Caco-2 (cell line): Measurements from ENCODE around the gene ANKRD27. TPM values are rescaled to one million over a fixed set of nuclear protein-coding genes. Genes with fewer than 3 reads are reported as not detected.

Experiments
- BruUV-seq: library from RNA; stranded (reverse); fragments of 400-500 nt; replicated peaks from 2 replicates; lab custom pipeline; 2021; lab: Mats Ljungman, UMichigan
- CTCF ChIA-PET: fragments of 300-600 bp; sonication (Branson Sonifier 250); formaldehyde crosslinking; loops from one replicate; lab custom pipeline; 2022; ENCODE audit warnings: antibody characterized with exemption; lab: Charles Lee
- POLR2A ChIA-PET: fragments of 300-600 bp; sonication (Branson Sonifier 250); formaldehyde crosslinking; loops from one replicate; lab custom pipeline; 2022; ENCODE audit warnings: antibody characterized with exemption; lab: Charles Lee
- DNase-seq, 2 experiments: peaks; one replicate each; pipeline versions ENCODE4 v3.0.0 to v3.0.0-alpha.2; 2020 to 2022
- H3K27me3 ChIP-seq: replicated peaks from 2 replicates; pipeline ENCODE4 v1.6.0; 2011; ENCODE audit warnings: low read length; ENCODE audit not compliant: control insufficient read depth, insufficient read depth
- H3K36me3 ChIP-seq: 2 replicates; pipeline ENCODE4 v1.5.1; 2011; ENCODE audit warnings: low read length; ENCODE audit not compliant: control insufficient read depth, insufficient read depth
- H3K4me1 ChIP-seq: fragments of 250-450 bp; sonication (Bioruptor Pico); 2 replicates; pipeline ENCODE4 v1.5.1; 2020; ENCODE audit warnings: mild to moderate bottlenecking
- H3K4me3 ChIP-seq: 2 replicates; pipeline ENCODE4 v1.5.1; 2011; ENCODE audit warnings: low read depth, mild to moderate bottlenecking, control low read depth, low read length
- H3K9me3 ChIP-seq: fragments of 250-450 bp; sonication (Bioruptor Pico); 2 replicates; pipeline ENCODE4 v1.5.1; 2020; ENCODE audit warnings: mild to moderate bottlenecking, moderate library complexity
- H3K27ac Mint-ChIP-seq: one replicate; pipeline ENCODE4 v1.8.0; 2022; ENCODE audit warnings: mixed read lengths; ENCODE audit not compliant: unreplicated experiment
- H3K27me3 Mint-ChIP-seq: one replicate; pipeline ENCODE4 v1.8.0; 2022; ENCODE audit warnings: mixed read lengths; ENCODE audit not compliant: insufficient read depth, unreplicated experiment
- H3K36me3 Mint-ChIP-seq: one replicate; pipeline ENCODE4 v1.8.0; 2022; ENCODE audit warnings: mild to moderate bottlenecking, mixed read lengths; ENCODE audit not compliant: insufficient read depth, unreplicated experiment
- H3K4me1 Mint-ChIP-seq: one replicate; pipeline ENCODE4 v1.8.0; 2022; ENCODE audit warnings: low read depth, mixed read lengths; ENCODE audit not compliant: unreplicated experiment
- H3K4me3 Mint-ChIP-seq: one replicate; pipeline ENCODE4 v1.8.0; 2022; ENCODE audit warnings: mild to moderate bottlenecking, moderate library complexity, mixed read lengths; ENCODE audit not compliant: unreplicated experiment
- H3K9me3 Mint-ChIP-seq: one replicate; pipeline ENCODE4 v1.8.0; 2022; ENCODE audit warnings: mixed read lengths; ENCODE audit not compliant: unreplicated experiment
- intact Hi-C: fragments of 100-400 bp; cut with micrococcal nuclease; formaldehyde crosslinking; loops from one replicate; pipeline ENCODE4 v1.10.0; 2022; ENCODE audit not compliant: unreplicated experiment
- total RNA-seq: library from RNA; stranded (reverse); gene quantifications from 2 replicates; pipeline ENCODE4 v1.2.3, GENCODE V29; 2022
- TF ChIP-seq, protein P1 (sequence below), 2 experiments: fragments of 200-600 bp in 1 of 2; IDR thresholded peaks; 1 replicate in 1 of 2; 2 replicates in 1 of 2; pipeline versions ENCODE4 v1.5.1 to v1.8.0; 2011 to 2022; ENCODE audit warnings: antibody characterized with exemption in 1 of 2, control low read depth in 1 of 2, inconsistent platforms in 1 of 2, low read depth in 1 of 2, low read length in 1 of 2, mild to moderate bottlenecking in 1 of 2, moderate library complexity in 1 of 2; ENCODE audit not compliant: insufficient read depth in 1 of 2, severe bottlenecking in 1 of 2, unreplicated experiment in 1 of 2

The ANKRD27 gene
- total RNA-seq, 1 experiment from 2014 or later: 54.3 TPM

DNA sequence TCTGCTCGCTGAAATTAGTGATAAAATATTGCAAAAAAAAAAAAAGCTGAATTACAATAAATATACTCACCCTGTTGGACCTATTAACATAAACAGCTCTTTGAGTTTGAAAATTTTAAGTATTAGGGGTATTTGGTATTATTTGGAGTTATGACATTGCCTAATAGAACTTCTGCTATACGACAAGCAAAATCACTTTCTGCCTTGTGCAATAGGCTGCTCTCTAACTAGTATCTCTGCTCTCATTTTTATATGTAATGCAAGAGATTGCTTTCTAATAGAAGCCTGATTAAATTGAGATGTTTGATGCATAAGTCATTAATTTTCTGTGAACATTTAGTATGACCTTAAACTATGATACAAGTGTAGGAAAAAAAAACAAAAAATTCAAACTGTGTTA, 6.0 kb upstream of the ANKRD27 start:
- DNase-seq: no peak
- peaks cover 15% of the 10 kb centered on the region; the same call in 1 of the 2 replicates for H3K4me1 ChIP-seq
- H3K27ac Mint-ChIP-seq: no peak overlapping the region
- ChIA-PET CTCF (interaction anchor here (0.6 to 0.7 kb wide), 2 partner anchors 278 to 506 kb away, joined by 3 read pairs; no protein-coding TSS in a partner anchor), POLR2A (interaction anchor here (0.6 kb wide), 1 partner anchor 182 kb away, joined by 3 read pairs; no protein-coding TSS in a partner anchor)
- H3K9me3 ChIP-seq: no peaks in the 10 kb centered on the region
- no peaks in the 10 kb centered on the region for H3K27me3 ChIP-seq
- no peak overlapping the region for H3K4me3 ChIP-seq
- BruUV-seq: no TSS peak
- H3K27me3 Mint-ChIP-seq: no peaks in the 10 kb centered on the region
- no peaks in the 10 kb centered on the region for H3K9me3 Mint-ChIP-seq
- no peaks in the 10 kb centered on the region for H3K36me3 Mint-ChIP-seq
- intact Hi-C loops: no loop called here
- H3K36me3 ChIP-seq: no peaks in the 10 kb centered on the region
- TF ChIP-seq, protein P1, sequence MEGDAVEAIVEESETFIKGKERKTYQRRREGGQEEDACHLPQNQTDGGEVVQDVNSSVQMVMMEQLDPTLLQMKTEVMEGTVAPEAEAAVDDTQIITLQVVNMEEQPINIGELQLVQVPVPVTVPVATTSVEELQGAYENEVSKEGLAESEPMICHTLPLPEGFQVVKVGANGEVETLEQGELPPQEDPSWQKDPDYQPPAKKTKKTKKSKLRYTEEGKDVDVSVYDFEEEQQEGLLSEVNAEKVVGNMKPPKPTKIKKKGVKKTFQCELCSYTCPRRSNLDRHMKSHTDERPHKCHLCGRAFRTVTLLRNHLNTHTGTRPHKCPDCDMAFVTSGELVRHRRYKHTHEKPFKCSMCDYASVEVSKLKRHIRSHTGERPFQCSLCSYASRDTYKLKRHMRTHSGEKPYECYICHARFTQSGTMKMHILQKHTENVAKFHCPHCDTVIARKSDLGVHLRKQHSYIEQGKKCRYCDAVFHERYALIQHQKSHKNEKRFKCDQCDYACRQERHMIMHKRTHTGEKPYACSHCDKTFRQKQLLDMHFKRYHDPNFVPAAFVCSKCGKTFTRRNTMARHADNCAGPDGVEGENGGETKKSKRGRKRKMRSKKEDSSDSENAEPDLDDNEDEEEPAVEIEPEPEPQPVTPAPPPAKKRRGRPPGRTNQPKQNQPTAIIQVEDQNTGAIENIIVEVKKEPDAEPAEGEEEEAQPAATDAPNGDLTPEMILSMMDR (IDR thresholded peaks at IDR 0.05; ENCODE audit: insufficient read depth in 1 of 2, low read depth in 1 of 2, low read length in 1 of 2, severe bottlenecking in 1 of 2, unreplicated experiment in 1 of 2): no peak
- peaks cover 12% of the 10 kb centered on the region for H3K4me1 Mint-ChIP-seq
- no peak overlapping the region for H3K4me3 Mint-ChIP-seq

DNA sequence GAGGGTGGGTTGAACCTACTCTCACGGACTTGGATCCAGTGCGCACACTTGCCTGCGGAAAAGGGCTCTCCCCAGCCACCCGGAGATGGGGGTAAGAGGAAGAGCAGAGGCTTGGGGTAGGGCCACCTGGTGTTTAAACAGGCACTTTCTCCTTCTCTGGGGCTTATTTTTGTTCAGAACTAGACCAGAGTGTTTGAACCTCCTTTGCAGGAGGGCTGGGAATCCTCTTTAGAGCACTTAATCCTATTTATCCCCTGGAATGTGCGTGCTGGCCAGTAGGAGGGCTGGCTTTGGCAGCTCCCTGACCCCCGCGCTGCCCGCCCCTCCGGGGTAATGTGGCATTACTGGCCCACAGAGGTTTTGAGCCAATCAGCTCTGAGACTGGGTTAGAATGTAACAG, 2.7 kb upstream of the ANKRD27 start:
- intact Hi-C loops: loop anchor here (10.0 kb wide), 2 partner anchors 83 to 273 kb away; partner anchors contain the start of gene DPY19L3
- peak overlapping the region; percentile 57 for H3K27ac Mint-ChIP-seq

DNA sequence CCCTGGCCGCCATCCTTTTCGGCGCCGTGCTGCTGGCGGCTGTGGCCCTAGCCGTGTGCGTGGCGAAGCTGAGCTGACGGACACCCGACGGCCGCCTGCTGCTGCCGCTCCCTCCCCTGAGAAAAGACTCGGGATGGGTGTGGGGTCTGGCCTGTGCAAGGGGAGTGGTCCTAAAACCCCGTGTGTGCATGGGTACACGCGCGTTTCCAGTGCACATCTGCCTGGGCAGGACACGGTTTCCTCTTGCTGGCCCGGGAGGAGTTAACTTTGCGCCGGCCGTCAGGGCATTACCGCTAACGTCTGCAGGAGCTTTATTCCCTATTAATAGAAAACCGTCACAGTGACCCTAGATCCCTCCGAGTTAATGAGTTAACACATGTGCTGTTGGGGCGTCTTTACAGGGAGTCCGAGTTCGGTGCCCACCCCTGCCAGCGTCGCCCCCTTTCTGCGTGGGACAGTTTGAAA, 1.9 kb upstream of the ANKRD27 start:
- DNase-seq: no peak
- no TSS peak for BruUV-seq
- H3K4me1 ChIP-seq: peaks cover 7% of the 10 kb centered on the region; the same call in 1 of the 2 replicates
- peak overlapping the region; percentile 90 for H3K4me3 ChIP-seq
- H3K9me3 ChIP-seq: no peaks in the 10 kb centered on the region
- no peaks in the 10 kb centered on the region for H3K27me3 ChIP-seq
- Mint-ChIP-seq H3K27me3 (no peaks in the 10 kb centered on the region), H3K9me3 (no peaks in the 10 kb centered on the region), H3K36me3 (peaks cover 15% of the 10 kb centered on the region), H3K27ac (no peak overlapping the region), H3K4me3 (peak overlapping the region; percentile 90), H3K4me1 (peaks cover 30% of the 10 kb centered on the region)
- intact Hi-C loops: loop anchor here (10.0 kb wide), 2 partner anchors 82 to 272 kb away; partner anchors contain the start of gene DPY19L3
- TF ChIP-seq, protein P1 (IDR thresholded peaks at IDR 0.05; ENCODE audit: insufficient read depth in 1 of 2, low read depth in 1 of 2, low read length in 1 of 2, severe bottlenecking in 1 of 2, unreplicated experiment in 1 of 2): no peak
- 0 out of 2 replicates have a peak, but pooled peaks cover 2% of the 10 kb centered on the region for H3K36me3 ChIP-seq
- ChIA-PET CTCF (interaction anchor here (1.0 to 1.6 kb wide), 2 partner anchors 28 to 77 kb away, joined by 5 read pairs; no protein-coding TSS in a partner anchor), POLR2A (no interaction called here)

More for the DNA sequence above, 2.7 kb upstream of the ANKRD27 start:
- Histone ChIP-seq H3K9me3 (no peaks in the 10 kb centered on the region), H3K36me3 (0 out of 2 replicates have a peak, but pooled peaks cover 2% of the 10 kb centered on the region), H3K27me3 (no peaks in the 10 kb centered on the region), H3K4me1 (peaks cover 14% of the 10 kb centered on the region; the same call in 1 of the 2 replicates), H3K4me3 (no peak overlapping the region)
- ChIA-PET CTCF (interaction anchor here (0.6 to 1.6 kb wide), 2 partner anchors 71 to 78 kb away, joined by 3 to 5 read pairs; no protein-coding TSS in a partner anchor), POLR2A (interaction anchor here (0.5 to 1.0 kb wide), 2 partner anchors 14 to 37 kb away, joined by 3 read pairs; partner anchors contain the start of gene NUDT19)
- H3K4me3 Mint-ChIP-seq: peak overlapping the region; percentile 90
- DNase-seq: peak in 1 of 2 experiments; percentile 74
- H3K9me3 Mint-ChIP-seq: no peaks in the 10 kb centered on the region
- BruUV-seq: no TSS peak
- no peaks in the 10 kb centered on the region for H3K27me3 Mint-ChIP-seq
- H3K36me3 Mint-ChIP-seq: peaks cover 15% of the 10 kb centered on the region
- peaks cover 28% of the 10 kb centered on the region for H3K4me1 Mint-ChIP-seq
- TF ChIP-seq, protein P1 (IDR thresholded peaks at IDR 0.05; ENCODE audit: insufficient read depth in 1 of 2, low read depth in 1 of 2, low read length in 1 of 2, severe bottlenecking in 1 of 2, unreplicated experiment in 1 of 2): peak in 1 of 2 experiments; percentile 22
